Measurements from ENCODE around the gene TATDN2. TPM values are rescaled to one million over a fixed set of nuclear protein-coding genes. Genes with fewer than 3 reads are reported as not detected.

Gene TATDN2
- polyA plus RNA-seq, 1 of the 3 experiments (the other 2 are of a cell fraction), result 14.7 TPM

DNA sequence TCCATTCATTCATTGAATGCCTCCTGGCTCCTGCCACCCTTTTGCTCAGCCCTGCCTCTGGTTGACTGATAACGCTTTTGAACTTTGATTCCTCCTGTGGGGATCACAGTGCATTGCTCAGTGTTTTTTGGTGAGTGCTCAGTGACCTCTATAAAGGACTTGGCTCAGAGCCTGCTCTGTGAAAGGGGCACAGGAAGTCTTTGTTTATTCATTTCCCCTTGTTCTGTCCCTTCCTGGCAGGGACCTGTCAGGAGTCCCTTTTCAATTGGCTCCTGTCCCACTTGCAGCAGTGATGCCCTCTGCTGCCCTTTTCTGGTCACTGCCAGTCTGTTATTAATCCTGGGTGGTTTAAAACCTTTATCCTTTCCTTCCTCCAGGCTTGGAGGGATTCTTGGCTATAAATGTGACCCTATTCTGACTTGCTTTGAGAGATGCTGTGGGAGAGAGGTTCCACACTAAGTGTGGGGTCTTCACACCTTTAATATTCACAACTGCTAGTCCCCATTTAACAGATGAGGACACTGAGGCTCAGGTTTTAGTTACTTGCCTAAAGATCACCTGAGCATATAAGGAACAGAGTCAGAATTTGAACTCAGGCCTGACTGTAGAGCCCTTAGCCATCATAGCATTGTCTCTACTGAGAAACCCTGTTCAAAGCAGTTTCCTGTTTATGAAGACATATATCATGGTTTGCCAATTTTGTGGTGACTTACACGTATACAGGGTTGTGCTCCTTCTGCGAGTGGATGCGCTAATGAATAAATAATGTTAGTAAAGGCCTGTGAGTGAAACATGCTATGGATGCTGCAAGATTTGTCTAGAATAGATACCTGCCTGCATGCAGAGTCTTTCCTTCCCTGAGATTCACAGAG is 23.2 kb upstream of the TATDN2 start (continued):
- TF ChIP-seq, protein P1, sequence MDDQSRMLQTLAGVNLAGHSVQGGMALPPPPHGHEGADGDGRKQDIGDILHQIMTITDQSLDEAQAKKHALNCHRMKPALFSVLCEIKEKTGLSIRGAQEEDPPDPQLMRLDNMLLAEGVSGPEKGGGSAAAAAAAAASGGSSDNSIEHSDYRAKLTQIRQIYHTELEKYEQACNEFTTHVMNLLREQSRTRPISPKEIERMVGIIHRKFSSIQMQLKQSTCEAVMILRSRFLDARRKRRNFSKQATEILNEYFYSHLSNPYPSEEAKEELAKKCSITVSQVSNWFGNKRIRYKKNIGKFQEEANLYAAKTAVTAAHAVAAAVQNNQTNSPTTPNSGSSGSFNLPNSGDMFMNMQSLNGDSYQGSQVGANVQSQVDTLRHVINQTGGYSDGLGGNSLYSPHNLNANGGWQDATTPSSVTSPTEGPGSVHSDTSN (IDR thresholded peaks at IDR 0.05), result 0 out of 2 replicates have a peak, but pooled peaks have one; percentile 39
- TF ChIP-seq SIN3A (IDR thresholded peaks at IDR 0.05; ENCODE audit: borderline replicate concordance, low read depth, low read length) (no peak), MEF2A (IDR thresholded peaks at IDR 0.05; ENCODE audit: borderline replicate concordance, low read depth) (no peak), TEAD4 (IDR thresholded peaks at IDR 0.05; ENCODE audit: borderline replicate concordance, insufficient read depth) (no peak), ELF1 (IDR thresholded peaks at IDR 0.05) (no peak), MXI1 (IDR thresholded peaks at IDR 0.05; ENCODE audit: low read depth, low read length) (peak; percentile 46; the same call in 1 of the 2 replicates), FOSL2 (IDR thresholded peaks at IDR 0.05; ENCODE audit: borderline replicate concordance, low read depth) (no peak), NFIC (IDR thresholded peaks at IDR 0.05; ENCODE audit: borderline replicate concordance) (peak; percentile 98)
- TF ChIP-seq, protein P2, sequence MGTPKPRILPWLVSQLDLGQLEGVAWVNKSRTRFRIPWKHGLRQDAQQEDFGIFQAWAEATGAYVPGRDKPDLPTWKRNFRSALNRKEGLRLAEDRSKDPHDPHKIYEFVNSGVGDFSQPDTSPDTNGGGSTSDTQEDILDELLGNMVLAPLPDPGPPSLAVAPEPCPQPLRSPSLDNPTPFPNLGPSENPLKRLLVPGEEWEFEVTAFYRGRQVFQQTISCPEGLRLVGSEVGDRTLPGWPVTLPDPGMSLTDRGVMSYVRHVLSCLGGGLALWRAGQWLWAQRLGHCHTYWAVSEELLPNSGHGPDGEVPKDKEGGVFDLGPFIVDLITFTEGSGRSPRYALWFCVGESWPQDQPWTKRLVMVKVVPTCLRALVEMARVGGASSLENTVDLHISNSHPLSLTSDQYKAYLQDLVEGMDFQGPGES (IDR thresholded peaks at IDR 0.05; ENCODE audit: low read depth, low read length), result no peak
- TF ChIP-seq, protein P3, sequence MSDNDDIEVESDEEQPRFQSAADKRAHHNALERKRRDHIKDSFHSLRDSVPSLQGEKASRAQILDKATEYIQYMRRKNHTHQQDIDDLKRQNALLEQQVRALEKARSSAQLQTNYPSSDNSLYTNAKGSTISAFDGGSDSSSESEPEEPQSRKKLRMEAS (IDR thresholded peaks at IDR 0.05; ENCODE audit: low read depth), result 0 out of 2 replicates have a peak, but pooled peaks have one; percentile 21

DNA sequence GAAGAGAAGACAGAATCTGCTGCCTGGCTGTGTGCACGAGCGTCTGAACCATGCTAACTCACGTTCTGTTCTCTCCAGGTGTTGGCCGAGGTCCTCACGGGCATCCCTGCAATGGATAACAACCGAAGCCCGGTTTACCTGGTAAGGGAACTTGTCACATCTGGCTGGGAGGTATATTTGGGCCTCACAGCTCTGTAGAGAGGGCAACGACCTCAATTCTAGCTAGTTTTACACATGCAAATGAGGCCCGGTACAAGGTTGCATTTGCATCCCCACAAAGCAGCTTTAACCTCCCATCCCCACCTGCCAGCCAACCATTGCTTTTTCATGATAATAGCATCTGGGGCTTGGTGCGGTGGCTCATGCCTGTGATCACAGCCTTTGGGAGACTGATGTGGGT is 22.0 kb upstream of the TATDN2 start:
- no peak overlapping the region for H3K27ac ChIP-seq (ENCODE audit: low read depth in 2 of 2, low read length in 1 of 2)
- CTCF ChIA-PET, result interaction anchor here (0.9 to 1.3 kb wide), 2 partner anchors 61 to 293 kb away, joined by 4 read pairs; no protein-coding TSS in a partner anchor
- no peak overlapping the region for H3K9ac ChIP-seq
- 83% methylated on average over 9 of the region's 10 CpGs for WGBS (ENCODE audit: low lambda C conversion rate)
- no peaks in the 10 kb centered on the region for H3K27me3 ChIP-seq (ENCODE audit: insufficient read depth)
- no peak overlapping the region for H2AFZ ChIP-seq (ENCODE audit: low read depth)
- H3K9me2 ChIP-seq, result no peaks in the 10 kb centered on the region
- peaks cover 0 to 18% of the 10 kb centered on the region in 2 experiments for H3K36me3 ChIP-seq (replicated peaks in 1 of 2; ENCODE audit: control insufficient read depth in 1 of 2, insufficient read depth in 2 of 2, low read length in 1 of 2)
- no peaks in the 10 kb centered on the region for H3K79me2 ChIP-seq (ENCODE audit: insufficient read depth)
- H3K9me3 ChIP-seq, result no peaks in the 10 kb centered on the region
- DNase-seq, result no peak
- POLR2A ChIA-PET, result interaction anchor here (0.6 kb wide), 1 partner anchor 277 kb away, joined by 3 read pairs; no protein-coding TSS in a partner anchor
- H3K4me1 ChIP-seq (ENCODE audit: control insufficient read depth in 1 of 2, insufficient read depth in 2 of 2, low read depth in 1 of 2, low read length in 1 of 2), result 0 out of 4 replicates have a peak, but pooled peaks cover 0 to 3% of the 10 kb centered on the region in 2 experiments
- no peak overlapping the region for H3K4me3 ChIP-seq (ENCODE audit: low read depth in 2 of 2, low read length in 1 of 2)
- H3F3A ChIP-seq (replicated peaks; ENCODE audit: insufficient read depth), result peaks cover 14% of the 10 kb centered on the region
- no peak overlapping the region for H3K4me2 ChIP-seq
- H4K20me1 ChIP-seq (ENCODE audit: insufficient read depth), result no peaks in the 10 kb centered on the region
- TF ChIP-seq MXI1 (IDR thresholded peaks at IDR 0.05; ENCODE audit: low read depth, low read length), result no peak

All from SK-N-SH (cell line).